ENCODE results near the gene NXT1.
"Not testable (repeated sequence)": the region's sequence is repeated elsewhere in the genome, so short reads cannot be mapped to it uniquely, and the experiment has no call there.

The NXT1 gene

GRCh38 chr20:23331450-23332350 is 18.9 kb upstream of the NXT1 start:
- no peak for DNase-seq (ENCODE audit: low read depth)

- DNase-seq (ENCODE audit: low read depth) = no peak
These were observed 18.1 kb upstream of the NXT1 start for GRCh38 chr20:23332467-23332866.

GRCh38 chr20:23334111-23334510 is 16.5 kb upstream of the NXT1 start:
- no peak for DNase-seq (ENCODE audit: low read depth)

GRCh38 chr20:23335521-23335920 is 15.1 kb upstream of the NXT1 start:
- DNase-seq (ENCODE audit: low read depth) = no peak

GRCh38 chr20:23336476-23336875 is 14.1 kb upstream of the NXT1 start:
- DNase-seq (ENCODE audit: low read depth) = no peak

GRCh38 chr20:23337312-23337711 is 13.3 kb upstream of the NXT1 start:
- DNase-seq (ENCODE audit: low read depth) = no peak

- DNase-seq (ENCODE audit: low read depth) = no peak
These were observed 10.6 kb upstream of the NXT1 start for GRCh38 chr20:23339986-23340385.

- DNase-seq (ENCODE audit: low read depth) = no peak
These were observed 10.1 kb upstream of the NXT1 start for GRCh38 chr20:23340524-23340923.

- no peak for DNase-seq (ENCODE audit: low read depth)
These were observed 9.5 kb upstream of the NXT1 start for GRCh38 chr20:23341073-23341472.

- no peak for DNase-seq (ENCODE audit: low read depth)
These were observed 7.0 kb upstream of the NXT1 start for GRCh38 chr20:23343590-23343989.

GRCh38 chr20:23344336-23344735 is 6.3 kb upstream of the NXT1 start:
- no peak for DNase-seq (ENCODE audit: low read depth)

- no peak for DNase-seq (ENCODE audit: low read depth)
These were observed 4.6 kb upstream of the NXT1 start for GRCh38 chr20:23346002-23346401.

GRCh38 chr20:23347791-23348190 is 2.8 kb upstream of the NXT1 start:
- no peak for DNase-seq (ENCODE audit: low read depth)

- DNase-seq (ENCODE audit: low read depth) = not testable (repeated sequence)
These were observed 2.1 kb upstream of the NXT1 start for GRCh38 chr20:23348510-23348909.

GRCh38 chr20:23349338-23350195 is 1.0 kb upstream of the NXT1 start:
- DNase-seq (ENCODE audit: low read depth) = peak; percentile 51

- DNase-seq (ENCODE audit: low read depth) = peak; percentile 34
These were observed 580 bp downstream of the NXT1 start for GRCh38 chr20:23350904-23351838.

- DNase-seq (ENCODE audit: low read depth) = no peak
These were observed 5.6 kb downstream of the NXT1 start for GRCh38 chr20:23356203-23356602.

GRCh38 chr20:23357767-23358562 is 7.4 kb downstream of the NXT1 start:
- DNase-seq (ENCODE audit: low read depth) = peak; percentile 100

GRCh38 chr20:23358563-23358906 is 7.9 kb downstream of the NXT1 start:
- DNase-seq (ENCODE audit: low read depth) = no peak

- DNase-seq (ENCODE audit: low read depth) = no peak
These were observed 8.5 kb downstream of the NXT1 start for GRCh38 chr20:23358923-23359593.

- DNase-seq (ENCODE audit: low read depth) = no peak
These were observed 9.9 kb downstream of the NXT1 start for GRCh38 chr20:23360531-23360930.
